NCI-H1417 (cell line): ENCODE results near the gene SEPTIN12.

Experiments used
- DNase-seq, 3 experiments: peaks; one replicate each; lab custom pipeline; 2025; lab: John Stamatoyannopoulos, UW

Gene SEPTIN12

DNA sequence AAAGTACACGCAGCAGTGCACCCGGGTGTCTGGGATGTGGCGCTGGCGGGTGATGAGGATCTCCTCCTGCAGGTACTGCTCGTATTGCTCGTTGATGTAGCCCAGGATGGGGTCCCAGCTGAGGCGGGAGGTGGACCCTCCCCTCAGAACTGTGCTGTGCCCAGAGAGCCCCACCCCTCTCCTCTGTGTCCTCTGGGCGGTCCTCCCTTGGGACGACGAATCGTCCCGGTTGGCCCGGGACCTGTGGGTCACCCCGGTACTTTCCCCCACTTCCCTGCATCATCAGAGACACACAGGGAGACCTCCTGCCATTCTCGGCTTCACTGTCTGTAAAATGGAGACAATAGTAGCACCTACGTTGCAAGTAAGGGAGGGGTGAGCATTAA, 4.2 kb downstream of the SEPTIN12 start:
- DNase-seq, result no peak

DNA sequence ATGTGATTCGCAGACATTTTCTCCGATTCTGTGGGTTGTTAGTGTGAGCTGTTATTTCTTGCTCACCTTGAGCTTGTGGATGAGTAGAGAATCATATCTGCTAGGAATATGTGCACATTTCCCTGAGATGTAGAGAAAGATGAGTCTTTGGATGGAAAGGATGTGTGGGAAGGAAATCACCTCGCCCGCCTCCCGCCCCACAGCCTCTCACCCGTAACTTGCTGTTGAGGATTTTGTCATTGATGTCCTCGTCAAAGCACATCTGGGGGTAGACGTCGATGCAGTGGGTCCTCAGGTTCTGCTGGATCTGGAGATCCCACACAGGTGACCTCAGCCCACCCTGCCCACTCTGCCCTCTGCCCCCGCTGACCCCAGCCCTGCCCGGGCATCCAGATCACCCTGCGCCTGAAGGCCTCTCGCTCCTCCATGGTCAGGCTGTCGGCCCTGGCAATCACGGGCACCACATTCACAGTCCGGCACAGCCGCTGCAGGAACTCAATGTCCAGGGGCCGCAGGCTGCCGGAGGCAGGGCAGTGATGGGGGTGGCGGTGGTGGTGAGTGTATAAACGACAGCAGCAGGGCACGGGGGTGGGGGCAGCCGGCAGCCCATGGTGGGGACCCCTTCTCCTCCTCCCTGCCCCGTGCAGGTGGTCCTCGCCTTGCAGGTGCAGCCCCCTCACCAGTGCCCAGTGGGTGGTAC, 4.7 kb downstream of the SEPTIN12 start:
- no peak for DNase-seq

DNA sequence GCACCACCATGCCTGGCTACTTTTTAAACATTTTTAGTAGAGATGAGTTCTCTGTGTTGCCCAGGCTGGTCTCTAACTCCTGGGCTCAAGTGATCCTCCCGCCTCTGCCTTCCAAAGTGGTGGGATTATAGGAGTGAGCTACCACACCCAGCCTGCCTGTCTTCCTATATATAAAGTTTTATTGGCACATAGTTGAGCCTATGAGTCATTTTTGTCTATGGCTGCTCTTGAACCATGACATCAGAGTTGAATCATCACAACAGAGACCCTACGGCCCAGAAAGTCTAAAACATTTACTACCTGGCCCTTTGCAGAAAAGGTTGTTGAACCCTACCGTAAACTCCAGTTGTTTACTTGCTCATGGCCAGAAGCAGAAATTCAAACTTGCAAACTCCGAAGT, 7.9 kb downstream of the SEPTIN12 start:
- DNase-seq, result no peak

DNA sequence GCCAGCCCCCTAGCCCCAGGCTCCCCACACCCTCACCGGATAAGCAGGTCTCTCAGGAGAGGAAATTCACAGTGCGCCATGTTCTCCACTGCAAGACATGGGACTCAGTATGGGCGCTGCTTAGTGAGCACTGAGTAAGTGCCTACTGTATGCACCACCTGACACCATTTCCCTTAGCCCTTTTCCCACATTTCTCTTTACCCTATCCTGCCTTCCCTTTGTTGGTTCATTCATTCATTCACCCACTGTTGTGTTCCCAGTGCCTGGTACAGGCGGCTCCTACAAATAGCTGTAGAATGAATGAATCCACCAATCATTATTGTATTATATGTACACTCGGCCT, 10.1 kb downstream of the SEPTIN12 start:
- DNase-seq, result no peak

DNA sequence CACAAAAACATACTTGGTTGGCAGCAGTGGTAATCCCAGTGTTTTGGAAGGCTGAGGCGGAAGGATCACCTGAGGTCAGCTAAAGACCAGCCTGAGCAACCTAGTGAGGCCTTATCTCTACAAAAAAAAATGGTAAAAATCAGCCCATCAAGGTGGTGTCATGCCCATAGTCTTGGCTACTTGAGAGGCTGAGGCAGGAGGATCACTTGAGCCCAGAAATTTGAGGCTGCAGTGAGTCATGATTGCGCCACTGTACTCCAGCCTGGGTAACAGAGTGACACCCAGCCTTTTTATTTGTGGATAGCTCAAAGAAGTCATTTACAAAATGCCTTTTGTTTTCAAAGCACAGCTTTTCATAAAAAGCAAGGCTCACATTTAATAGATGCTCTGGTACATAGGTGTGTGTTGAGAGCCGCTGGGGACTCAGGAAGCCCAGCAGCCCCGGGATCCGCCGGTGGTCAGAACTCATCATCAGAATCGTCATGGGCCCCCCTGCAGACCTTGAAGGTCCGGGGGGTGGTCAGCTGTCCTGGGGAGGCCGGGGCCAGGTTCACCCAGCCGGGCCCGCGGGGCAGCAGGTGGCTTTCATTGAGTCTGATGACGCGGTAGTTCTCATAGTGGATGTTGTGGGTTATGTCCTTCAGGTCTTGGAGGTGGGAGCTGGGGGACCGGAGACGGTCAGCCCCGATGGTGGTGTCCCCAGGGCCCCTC, 10.7 kb downstream of the SEPTIN12 start:
- DNase-seq, result no peak

DNA sequence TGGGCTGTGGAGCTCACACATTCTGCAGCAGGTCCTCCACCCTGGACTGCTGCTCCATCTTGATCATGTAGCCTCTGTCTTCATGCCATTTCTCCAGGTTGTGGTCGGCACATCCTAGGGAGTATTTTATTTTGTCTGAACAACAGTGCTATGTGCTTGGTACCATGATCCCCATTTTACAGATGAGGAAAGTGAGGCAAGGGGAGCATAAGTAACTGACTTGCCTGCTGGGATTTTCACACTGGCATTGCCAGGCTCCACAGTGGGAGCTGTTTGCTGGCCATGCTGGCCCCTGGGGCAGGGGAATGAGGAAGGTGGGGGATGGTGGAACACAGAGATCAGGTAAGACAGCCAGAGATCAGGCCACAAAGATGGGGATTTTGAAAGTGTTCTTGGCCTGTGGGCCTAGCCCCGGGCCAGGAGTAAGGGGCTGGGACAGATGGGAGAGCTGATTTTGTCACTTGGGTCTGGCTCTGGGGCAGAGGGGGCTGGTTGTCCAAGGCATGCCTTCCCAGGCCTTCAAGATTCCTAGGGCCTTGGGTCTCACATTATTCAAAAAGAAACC, 11.9 kb downstream of the SEPTIN12 start:
- no peak for DNase-seq

DNA sequence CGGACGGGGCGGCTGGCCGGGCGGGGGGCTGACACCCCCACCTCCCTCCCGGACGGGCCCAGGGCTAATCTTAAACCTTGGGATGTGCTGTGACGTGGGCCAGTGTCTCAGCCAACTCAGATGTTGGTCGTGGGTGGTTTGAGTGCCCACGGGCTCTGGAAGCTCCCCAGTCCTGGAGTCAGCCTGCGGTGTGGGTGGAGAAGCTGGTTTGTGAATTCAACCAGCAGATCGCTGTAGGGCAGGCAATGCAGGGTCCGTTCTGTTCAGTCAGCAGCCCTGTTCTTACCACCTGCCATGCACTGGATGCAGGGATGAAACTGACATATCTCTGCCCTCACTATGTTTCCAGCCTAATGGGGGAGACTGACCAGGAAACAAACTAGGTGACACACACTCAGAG, 13.1 kb downstream of the SEPTIN12 start:
- DNase-seq, result no peak

DNA sequence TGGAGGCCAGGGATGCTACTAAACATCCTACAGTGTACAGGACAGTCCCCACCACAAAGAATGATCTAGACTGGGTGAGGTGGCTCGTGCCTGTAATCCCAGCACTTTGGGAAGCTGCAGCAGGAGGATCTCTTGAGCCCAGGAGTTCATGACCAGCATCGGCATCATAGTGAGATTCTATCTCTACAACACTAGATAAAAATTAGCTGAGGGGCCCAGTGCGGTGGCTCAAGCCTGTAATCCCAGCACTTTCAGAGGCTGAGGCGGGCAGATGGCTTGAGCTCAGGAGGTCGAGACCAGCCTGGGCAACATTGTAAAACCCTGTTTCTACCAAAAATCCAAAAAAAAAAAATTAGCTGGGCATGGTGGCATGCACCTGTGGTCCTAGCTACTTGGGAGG, 15.8 kb downstream of the SEPTIN12 start:
- DNase-seq, result no peak

DNA sequence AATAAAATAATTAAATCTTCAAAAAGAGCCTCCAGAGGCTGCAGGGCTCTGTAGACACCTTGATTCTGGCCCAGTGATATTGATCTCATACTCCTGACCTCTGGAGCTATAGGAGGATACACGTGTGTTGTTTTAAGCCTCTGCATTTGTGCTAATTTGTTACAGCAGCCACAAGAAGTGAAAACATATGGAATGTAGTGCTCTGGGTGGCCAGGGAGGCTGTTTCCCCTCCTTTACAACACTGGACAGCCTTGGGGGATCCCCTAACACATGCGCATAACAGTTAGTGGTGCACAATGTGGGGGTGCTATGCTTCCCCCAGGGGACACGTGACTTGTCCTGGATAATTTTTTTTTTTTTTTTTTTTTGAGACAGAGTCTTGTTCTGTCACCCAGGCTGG, 16.5 kb downstream of the SEPTIN12 start:
- DNase-seq, result no peak

DNA sequence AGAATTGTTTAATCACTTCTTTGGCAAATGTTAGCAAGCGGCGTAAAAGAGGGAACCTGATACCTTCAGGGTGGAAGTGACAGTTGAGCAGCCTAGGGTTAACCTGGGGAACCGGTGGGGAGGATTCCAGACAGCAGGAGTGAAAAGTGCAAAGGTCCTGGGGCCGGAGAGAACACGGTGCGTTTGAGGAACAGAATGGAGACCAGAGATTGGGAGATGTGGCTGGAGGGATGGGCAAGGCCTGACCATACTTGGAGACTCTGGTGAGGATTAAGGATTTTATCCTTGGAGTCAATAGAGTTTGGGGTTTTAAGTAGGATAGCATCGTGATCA, 18.9 kb downstream of the SEPTIN12 start:
- no peak for DNase-seq

DNA sequence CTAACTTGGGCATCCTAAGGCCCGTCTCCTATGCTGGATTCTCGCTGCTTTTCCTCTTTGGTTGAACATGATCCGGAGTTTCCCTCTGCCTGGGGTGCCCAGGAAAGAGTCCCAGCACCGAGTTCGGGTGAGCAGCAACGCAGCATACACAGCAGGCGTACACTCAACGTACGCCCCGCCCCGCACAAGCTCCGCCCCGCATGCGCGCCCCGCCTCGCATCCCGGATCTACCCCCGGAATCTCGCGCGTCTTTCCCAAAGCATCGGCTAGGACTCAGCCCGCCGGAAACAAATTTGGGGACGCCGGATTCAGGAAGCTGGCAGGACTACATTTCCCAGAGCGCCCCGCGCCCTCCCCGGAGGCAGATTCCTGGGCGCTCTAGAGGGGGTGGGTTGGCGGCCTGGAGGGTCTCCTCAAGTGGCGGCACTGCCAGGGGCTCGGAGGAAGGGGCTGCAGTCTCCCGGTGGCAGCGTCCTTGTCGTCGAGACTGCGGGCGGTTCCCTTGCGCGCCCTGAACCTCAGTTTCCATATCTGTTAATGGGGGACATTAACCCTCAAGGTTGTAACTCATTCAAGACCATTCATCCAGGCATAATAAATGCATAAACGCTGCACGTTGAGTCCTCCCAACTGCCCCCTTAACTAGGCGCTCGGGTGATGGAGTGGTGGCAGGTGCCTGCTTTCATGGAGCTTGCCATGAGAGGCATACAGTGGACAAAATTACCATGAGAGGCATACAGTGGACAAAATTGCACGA, 19.4 kb downstream of the SEPTIN12 start:
- peak; percentile 62 to 92 (median 80) for DNase-seq

DNA sequence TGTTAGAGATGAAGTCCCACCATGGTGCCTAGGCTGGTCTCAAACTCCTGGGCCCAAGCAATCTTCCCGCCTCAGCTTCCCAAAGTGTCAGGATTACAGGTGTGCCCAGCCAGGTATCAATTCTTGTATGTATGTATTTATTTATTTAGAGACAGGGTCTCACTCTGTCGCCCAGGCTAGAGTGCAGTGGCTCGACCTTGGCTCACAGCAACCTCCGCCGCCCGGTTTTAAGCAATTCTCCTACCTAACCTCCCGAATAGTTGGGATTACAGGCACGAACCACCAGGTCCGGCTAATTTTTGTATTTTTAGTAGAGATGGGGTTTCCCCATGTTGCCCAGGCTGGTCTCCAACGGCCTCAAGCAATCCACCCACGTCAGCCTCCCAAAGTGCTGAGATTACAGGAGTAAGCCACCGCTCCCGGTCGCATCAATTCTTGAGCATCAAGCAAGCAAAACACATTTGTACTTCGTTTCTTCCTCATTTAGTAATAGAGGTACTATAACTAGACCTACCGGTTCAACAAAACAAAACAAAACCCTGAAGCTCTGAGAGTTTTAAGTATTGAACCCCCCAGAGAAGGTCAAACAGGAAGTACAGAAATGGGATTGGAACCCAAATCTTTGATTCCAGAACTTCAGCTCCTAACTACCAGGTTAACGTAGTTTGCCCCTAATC, 20.1 kb downstream of the SEPTIN12 start:
- DNase-seq, result no peak

DNA sequence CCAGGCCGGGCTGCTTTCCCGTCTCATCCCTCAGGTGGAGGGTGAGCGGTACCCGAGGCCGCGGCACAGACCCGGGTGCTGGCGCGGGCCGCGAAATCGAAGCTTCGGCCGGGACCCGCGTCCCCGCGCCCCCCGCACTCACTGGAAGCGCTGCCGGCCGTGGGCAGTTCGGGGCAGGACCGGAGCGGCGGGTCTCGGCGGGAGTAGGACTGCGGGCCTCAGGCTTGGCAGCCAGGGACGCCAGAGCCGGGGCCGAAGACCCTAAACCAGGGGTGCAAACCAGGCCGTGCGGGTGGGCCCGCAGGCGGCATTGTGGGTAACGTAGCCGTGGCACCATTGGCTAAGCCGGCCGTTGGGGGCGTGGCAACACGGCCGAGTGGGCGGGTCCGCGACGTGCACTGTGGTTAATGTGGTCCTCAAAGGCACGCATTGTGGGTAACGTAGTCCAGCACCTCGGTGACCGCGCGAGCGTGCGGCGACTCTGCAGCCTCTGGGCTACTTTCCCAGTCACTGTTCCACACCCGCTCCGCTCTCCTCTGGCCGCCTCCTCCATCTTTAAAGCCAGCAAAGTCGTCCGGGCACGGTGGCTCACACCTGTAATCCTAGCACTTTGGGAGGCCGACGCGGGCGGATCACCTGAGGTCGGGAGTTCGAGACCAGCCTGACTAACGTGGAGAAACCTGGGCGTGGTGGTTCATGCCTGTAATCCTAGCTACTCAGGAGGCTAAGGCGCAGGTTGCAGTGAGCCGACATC, 21.1 kb downstream of the SEPTIN12 start, which contains the start of gene ZNF500:
TSS of gene ZNF500 (minus strand) at position 288 of the 754 bp plus-strand sequence. CDS start 1,184 bp downstream, outside the sequence.
- DNase-seq, result peak; percentile 91 to 96 (median 94)

DNA sequence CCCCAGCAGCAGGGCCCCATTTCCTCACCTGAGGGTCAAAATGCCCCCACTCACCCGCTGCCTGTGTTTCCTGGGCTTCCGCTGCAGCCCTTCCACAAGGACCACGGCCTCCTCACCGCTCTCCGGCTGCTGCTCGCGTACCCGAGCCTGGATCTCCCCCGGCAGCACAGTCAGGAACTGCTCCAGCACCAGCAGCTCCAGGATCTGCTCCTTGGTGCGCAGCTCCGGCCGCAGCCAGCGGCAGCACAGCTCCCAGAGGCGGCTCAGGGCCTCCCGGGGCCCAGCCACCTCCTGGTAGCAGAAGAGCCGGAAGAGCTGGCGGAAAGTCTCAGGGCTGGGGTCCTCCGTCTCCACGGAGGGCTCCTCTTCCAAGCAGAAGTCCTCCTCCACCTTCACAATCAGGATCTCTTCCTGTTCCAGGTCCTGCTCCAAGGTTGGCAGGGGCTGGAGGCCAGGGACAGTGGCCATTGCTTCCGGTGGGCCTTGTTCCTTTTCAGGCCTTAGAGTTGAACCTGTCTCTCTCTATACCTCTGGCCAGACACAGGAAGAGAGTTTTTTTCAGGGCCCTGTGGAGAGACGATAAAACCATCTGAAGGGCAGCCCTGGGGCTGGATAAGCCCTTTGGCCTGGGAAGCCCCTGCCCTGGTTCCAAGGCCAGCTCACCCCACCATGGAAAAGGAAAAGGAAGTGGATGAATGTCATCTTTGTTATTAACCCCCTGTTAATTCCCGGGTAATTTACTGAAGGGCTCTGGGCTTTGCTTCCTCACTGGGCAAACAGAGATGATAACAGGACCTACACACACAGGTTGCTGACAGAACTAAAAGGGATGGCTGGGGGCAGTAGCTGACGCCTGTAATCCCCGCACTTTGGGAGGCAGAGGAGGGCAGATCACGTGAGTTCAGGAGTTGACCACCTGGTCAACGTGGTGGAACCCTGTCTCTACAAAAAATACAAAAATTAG, 22.4 kb downstream of the SEPTIN12 start:
- no peak for DNase-seq

DNA sequence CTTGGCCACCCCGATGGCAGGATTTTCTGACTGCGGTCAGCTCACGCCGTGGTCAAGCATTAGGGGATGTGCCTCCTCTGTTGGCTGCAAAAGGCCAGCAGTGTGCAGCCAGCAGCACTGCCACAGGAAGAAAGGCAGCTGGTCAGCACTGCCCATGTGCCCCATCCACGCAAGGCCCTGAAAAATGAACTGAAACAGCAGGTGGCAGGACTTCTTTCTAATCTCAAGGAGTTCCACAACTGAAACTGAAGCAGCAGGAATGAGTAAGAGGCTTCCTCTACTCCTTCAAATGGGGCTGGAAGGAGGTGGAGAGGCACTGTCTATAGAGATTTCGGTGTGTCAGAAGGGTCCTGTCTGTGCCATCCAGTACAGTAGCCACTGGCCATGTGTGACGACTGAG, 24.4 kb downstream of the SEPTIN12 start:
- DNase-seq, result no peak

DNA sequence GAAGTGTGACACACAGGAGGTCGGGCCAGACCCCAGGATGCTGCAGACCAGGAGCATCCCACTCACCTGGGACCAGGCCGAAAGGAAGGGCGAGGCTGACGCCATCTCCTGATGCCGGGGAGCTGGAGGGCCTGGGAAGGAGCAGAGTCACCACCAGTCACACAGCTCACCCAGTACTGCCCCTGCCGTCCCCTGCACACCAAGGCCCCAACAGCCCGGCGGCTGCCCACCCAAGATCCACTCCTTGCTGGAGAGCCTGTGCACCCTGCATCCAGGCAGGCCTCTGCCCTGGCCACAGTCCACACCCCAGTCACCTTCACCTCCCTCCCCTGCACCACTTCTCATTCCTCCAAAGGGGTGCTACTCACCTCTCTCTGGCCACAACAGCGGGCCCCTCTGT, 25.9 kb downstream of the SEPTIN12 start:
- DNase-seq, result no peak

DNA sequence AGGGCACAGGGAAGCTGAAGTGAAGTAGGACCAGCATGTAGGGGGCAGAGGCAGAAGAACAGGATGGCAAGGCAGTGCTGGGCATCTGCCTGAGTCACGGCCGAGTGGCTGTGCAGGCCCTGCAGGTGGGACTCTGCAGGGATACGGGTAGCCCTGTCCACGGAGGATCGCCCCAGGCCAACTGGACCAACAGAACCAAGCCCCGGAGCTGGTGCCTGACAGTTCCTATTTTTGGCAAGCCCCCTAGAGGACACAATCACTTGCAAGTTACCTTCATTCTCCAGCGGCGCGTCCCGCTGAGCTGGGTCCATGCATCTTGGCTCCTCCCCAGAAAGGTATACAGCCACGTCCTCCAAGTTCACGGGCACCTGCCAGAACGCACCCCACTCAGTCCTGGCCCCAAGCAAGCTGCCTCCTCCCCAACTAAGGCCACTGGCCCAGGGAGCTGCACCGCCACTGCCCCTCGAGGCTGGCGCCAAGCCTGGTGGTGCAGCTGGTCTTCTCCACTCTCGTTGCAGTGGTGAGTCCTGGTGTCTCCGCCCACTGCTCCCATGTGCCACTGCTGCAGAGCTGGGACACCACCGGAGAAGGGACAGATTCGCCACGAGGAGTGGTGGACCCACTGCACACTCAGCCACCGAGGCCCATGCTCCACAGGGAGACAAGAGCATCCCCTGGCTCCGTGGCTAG, 27.8 kb downstream of the SEPTIN12 start:
- DNase-seq, result no peak

DNA sequence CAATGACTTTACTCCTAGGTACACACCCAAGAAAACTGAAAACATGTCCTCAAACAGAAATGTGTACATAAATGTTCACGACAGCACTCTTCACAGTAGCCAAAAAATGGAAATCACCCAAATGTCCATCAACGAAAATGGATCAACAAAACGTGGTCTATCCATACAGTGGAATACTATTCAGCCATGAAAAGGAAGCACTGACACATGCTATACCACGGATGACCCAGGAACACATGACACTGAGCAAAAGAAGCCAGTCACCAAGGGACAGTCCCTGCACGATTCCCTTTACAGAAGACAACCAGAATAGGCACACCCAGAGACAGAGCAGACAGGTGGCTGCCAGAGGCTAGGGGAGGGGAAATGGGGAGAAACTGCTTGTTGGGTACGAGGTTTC, 32.5 kb downstream of the SEPTIN12 start:
- DNase-seq, result no peak

DNA sequence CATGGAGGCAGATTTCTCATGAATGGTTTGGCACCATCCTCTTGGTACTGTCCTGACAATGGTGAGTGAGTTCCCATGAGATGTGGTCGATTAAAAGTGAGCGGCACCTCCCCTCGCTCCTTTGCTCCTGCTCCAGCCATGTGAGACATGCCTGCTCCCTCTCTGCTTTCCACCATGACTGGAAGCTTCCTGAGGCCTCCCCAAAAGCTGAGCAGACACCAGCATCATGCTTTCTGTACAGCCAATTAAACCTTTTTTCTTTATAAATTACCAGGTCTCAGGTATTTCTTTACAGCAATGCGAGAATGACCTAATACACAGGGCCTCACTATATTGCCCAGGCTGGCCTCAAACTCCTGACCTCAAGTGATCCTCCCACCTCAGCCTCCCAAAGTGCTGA, 33.3 kb downstream of the SEPTIN12 start:
- DNase-seq, result no peak

DNA sequence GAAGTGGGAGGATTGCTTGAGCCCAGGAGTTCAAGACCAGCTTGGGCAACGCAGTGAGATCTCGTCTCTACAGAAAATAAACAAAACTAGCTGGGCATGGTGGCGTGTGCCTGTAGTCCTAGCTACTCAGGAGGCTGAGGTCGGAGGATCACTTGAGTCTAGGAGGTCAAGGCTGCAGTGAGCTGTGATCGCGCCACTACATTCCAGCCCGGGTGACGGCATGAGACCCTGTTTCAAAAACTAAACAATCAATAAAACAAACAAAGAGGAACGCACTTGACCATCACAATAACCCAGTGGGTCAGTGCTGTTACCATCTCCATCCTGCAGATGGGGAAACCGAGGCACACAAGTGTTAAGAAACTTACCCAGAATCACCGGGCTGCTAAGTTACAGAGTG, 34.9 kb downstream of the SEPTIN12 start:
- no peak for DNase-seq
